HepG2 (cell line): ENCODE data around the gene FNIP2. TPM values are rescaled to one million over a fixed set of nuclear protein-coding genes. Genes with fewer than 3 reads are reported as not detected.
"Not testable (repeated sequence)": the region's sequence is repeated elsewhere in the genome, so short reads cannot be mapped to it uniquely, and the experiment has no call there.

ENCODE experiments used
- ATAC-seq: fragments of 200-7000 bp; cut with Tn5 transposase; 3 replicates; pipeline ENCODE4 v1.9.1; 2020; ENCODE audit warnings: mild to moderate bottlenecking, moderate library complexity
- BruUV-seq: library from RNA; stranded (reverse); fragments of 400-500 nt; replicated peaks from 2 replicates; lab custom pipeline; 2021; lab: Mats Ljungman, UMichigan
- CTCF ChIA-PET: fragments of 300-600 bp; formaldehyde crosslinking; extraction: SDS; loops from one replicate; lab custom pipeline; 2021; ENCODE audit warnings: low total read pairs, inconsistent platforms, low intra/inter-chr PET ratio; lab: Yijun Ruan, JAX
- POLR2A ChIA-PET: fragments of 350-600 bp; sonication (Branson Sonifier 250); formaldehyde crosslinking; loops from one replicate; lab custom pipeline; 2020; ENCODE audit warnings: antibody characterized with exemption, inconsistent platforms; lab: Yijun Ruan, JAX
- DNase-seq: peaks from one replicate; pipeline ENCODE4 v3.0.0-alpha.2; 2015; ENCODE audit warnings: low spot score
- FAIRE-seq: peaks from 3 replicates; lab custom pipeline; 2011; peaks lifted over from hg19 to GRCh38; lab: Jason Lieb, UNC
- H2AFZ ChIP-seq: one replicate; pipeline ENCODE4 v1.6.1; 2011; ENCODE audit warnings: low read length, inconsistent platforms
- H3K27ac ChIP-seq: fragments of 300-600 bp; 3 replicates; pipeline ENCODE4 v1.8.0; 2011; ENCODE audit warnings: mixed run types, mild to moderate bottlenecking, mixed read lengths, low read length, inconsistent platforms; ENCODE audit not compliant: insufficient read depth; ENCODE audit errors: extremely low read length
- H3K27me3 ChIP-seq, 2 experiments: fragments of 200-600 bp in 1 of 2; 2 replicates in 1 of 2; 3 replicates in 1 of 2; pipeline versions ENCODE4 v1.6.0 to v1.8.0; 2011; ENCODE audit warnings: low read length in 2 of 2, mild to moderate bottlenecking in 2 of 2, moderate library complexity in 2 of 2, inconsistent platforms in 1 of 2; ENCODE audit not compliant: insufficient read depth in 2 of 2, control insufficient read depth in 1 of 2
- H3K36me3 ChIP-seq, 2 experiments: fragments of 200-600 bp in 1 of 2; replicated peaks in 1 of 2; 2 replicates in 1 of 2; 3 replicates in 1 of 2; pipeline versions ENCODE4 v1.5.1 to v1.8.0; 2011; ENCODE audit warnings: low read length in 2 of 2, inconsistent platforms in 1 of 2; ENCODE audit not compliant: insufficient read depth in 2 of 2, control insufficient read depth in 1 of 2
- H3K4me1 ChIP-seq: 2 replicates; pipeline ENCODE4 v1.5.1; 2012; ENCODE audit warnings: low read length, inconsistent platforms; ENCODE audit not compliant: insufficient read depth
- H3K4me2 ChIP-seq: 2 replicates; pipeline ENCODE4 v1.6.0; 2011; ENCODE audit warnings: low read depth, low read length, inconsistent platforms
- H3K4me3 ChIP-seq, 3 experiments: fragments of 200-600 bp in 1 of 3; sonication (generic), shearing (Covaris generic) in 1 of 3; replicated peaks in 1 of 3; 2 replicates each; pipeline ENCODE4 v1.5.1; 2011 to 2016; ENCODE audit warnings: low read length in 3 of 3, inconsistent platforms in 2 of 3, low read depth in 2 of 3, mild to moderate bottlenecking in 2 of 3, control low read depth in 1 of 3, mixed read lengths in 1 of 3; ENCODE audit not compliant: insufficient read depth in 1 of 3
- H3K79me2 ChIP-seq: one replicate; pipeline ENCODE4 v1.6.1; 2011; ENCODE audit warnings: low read length, inconsistent platforms; ENCODE audit not compliant: insufficient read depth
- H3K9ac ChIP-seq: 2 replicates; pipeline ENCODE4 v1.6.0; 2011; ENCODE audit warnings: mild to moderate bottlenecking, low read depth, low read length, inconsistent platforms; ENCODE audit not compliant: insufficient read depth
- H3K9me3 ChIP-seq: 2 replicates; pipeline ENCODE4 v1.5.1; 2012; ENCODE audit warnings: mild to moderate bottlenecking, low read length
- H4K20me1 ChIP-seq: 2 replicates; pipeline ENCODE4 v1.6.0; 2011; ENCODE audit warnings: inconsistent platforms, mild to moderate bottlenecking, low read length, moderate library complexity; ENCODE audit not compliant: insufficient read depth
- BCL6 ChIP-seq: IDR thresholded peaks from 2 replicates; pipeline ENCODE4 v1.6.1; 2016; ENCODE audit warnings: missing genetic modification reagents, missing compliant biosample characterization
- CBFB ChIP-seq: sonication (generic); formaldehyde crosslinking; IDR thresholded peaks from 2 replicates; pipeline ENCODE4 v1.4.0; 2020; ENCODE audit warnings: missing genetic modification reagents
- ZKSCAN8 ChIP-seq: IDR thresholded peaks from 2 replicates; pipeline ENCODE4 v1.6.1; 2016; ENCODE audit warnings: borderline replicate concordance, missing genetic modification reagents, missing compliant biosample characterization
- ZNF816 ChIP-seq: sonication (generic); formaldehyde crosslinking; IDR thresholded peaks from 2 replicates; pipeline ENCODE4 v1.8.0; 2022; ENCODE audit warnings: missing genetic modification reagents, mild to moderate bottlenecking, borderline replicate concordance
- WGBS: methylation state at CpG from one replicate; pipeline ENCODE4 v1.1.6; 2017; ENCODE audit warnings: low lambda C conversion rate; 5-methylcytosine and 5-hydroxymethylcytosine counted together
- in situ Hi-C: cut with HindIII; loops from 2 replicates; pipeline ENCODE4 v1.10.0; 2017; ENCODE audit warnings: low pct_unique_long_range_greater_than_20kb; ENCODE audit not compliant: extremely low pct_ligation_motif_present
- intact Hi-C: fragments of 100-400 bp; cut with micrococcal nuclease; formaldehyde crosslinking; loops from one replicate; pipeline ENCODE4 v1.10.0; 2022; ENCODE audit not compliant: unreplicated experiment
- polyA plus RNA-seq, 8 experiments: library from polyadenylated mRNA; depleted of rRNA in 3 of 8; stranded (reverse) in 7 of 8; unstranded in 1 of 8; fragments of >200 nt; fragmentation: Illumina TruSeq in 4 of 8; extraction: Trizol in 4 of 8; gene quantifications; 2 replicates each; pipeline versions ENCODE4 v1.2.1 to v1.2.3, GENCODE V29; 2011 to 2016; ENCODE audit warnings: low read depth in 4 of 8, missing spikeins in 1 of 8, mixed read lengths in 1 of 8; ENCODE audit not compliant: insufficient read depth in 1 of 8
- total RNA-seq, 5 experiments: library from RNA; depleted of rRNA; stranded (reverse); fragments of >200 nt; fragmentation: Illumina TruSeq; extraction: Trizol; gene quantifications; 2 replicates each; pipeline ENCODE4 v1.2.3, GENCODE V29; 2016; ENCODE audit warnings: low read depth in 1 of 5
- TF ChIP-seq, protein P1 (sequence below): sonication (generic); formaldehyde crosslinking; IDR thresholded peaks from 2 replicates; pipeline ENCODE4 v1.8.1; 2023; ENCODE audit warnings: mild to moderate bottlenecking, moderate library complexity, missing genetic modification reagents
- TF ChIP-seq, protein P2 (sequence below): sonication (generic); formaldehyde crosslinking; IDR thresholded peaks from 2 replicates; pipeline ENCODE4 v1.5.0; 2020; ENCODE audit warnings: mild to moderate bottlenecking, missing genetic modification reagents, moderate library complexity
- TF ChIP-seq, protein P3 (sequence below): sonication (generic); formaldehyde crosslinking; IDR thresholded peaks from 2 replicates; pipeline ENCODE4 v1.4.0; 2020; ENCODE audit warnings: missing genetic modification reagents, mild to moderate bottlenecking, borderline replicate concordance

FNIP2 gene
- total and polyA plus RNA-seq, 2 of the 13 experiments (the other 11 are each of a cell fraction or from before 2014, with no cell fraction given): 15.5 to 21.0 TPM

DNA sequence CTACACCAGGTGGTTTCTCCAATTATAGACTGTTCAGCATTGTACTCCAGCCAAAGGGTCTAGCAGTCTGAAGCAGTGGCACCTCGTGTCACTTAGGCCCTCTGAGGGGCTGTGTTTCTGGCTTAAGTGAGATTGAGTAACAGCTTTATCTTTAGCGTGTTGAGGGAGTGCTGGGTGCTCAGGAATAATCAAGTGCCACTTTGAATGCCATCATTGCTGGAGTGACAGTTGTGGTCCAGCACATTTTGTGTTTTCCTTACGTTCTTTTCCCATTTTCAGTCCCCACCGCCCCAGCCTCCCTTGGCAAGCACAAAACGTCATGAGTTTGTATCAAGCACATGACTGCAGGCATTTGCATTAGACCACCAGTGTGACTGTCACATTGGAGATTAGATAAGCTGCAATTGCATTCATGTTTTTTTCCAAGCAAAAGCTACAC is 58.7 kb downstream of the FNIP2 start:
- Histone ChIP-seq H3K4me2 (peak overlapping the region; percentile 43), H3K4me1 (peaks cover 70% of the 10 kb centered on the region), H3K79me2 (peaks cover 40% of the 10 kb centered on the region), H3K36me3 (peaks cover 6 to 33% of the 10 kb centered on the region in 2 experiments), H2AFZ (no peak overlapping the region), H4K20me1 (no peaks in the 10 kb centered on the region), H3K27me3 (no peaks in the 10 kb centered on the region), H3K27ac (peak overlapping the region; percentile 78), H3K4me3 (no peak overlapping the region), H3K9me3 (no peaks in the 10 kb centered on the region), H3K9ac (peak overlapping the region; percentile 51; the same call in 1 of the 2 replicates)
- 84% methylated on average over 5 of the region's 5 CpGs for whole genome bisulfite sequencing
- CTCF ChIA-PET: no interaction called here
- in situ Hi-C loops: loop anchor here (5.0 kb wide), 1 partner anchor 45 kb away; no protein-coding TSS in a partner anchor
- ATAC-seq: peak; percentile 37
- no TSS peak for BruUV-seq
- intact Hi-C loops: loop anchor here (2.0 to 5.0 kb wide), 3 partner anchors 15 to 60 kb away; partner anchors contain the start of gene FNIP2
- TF ChIP-seq, protein P1, sequence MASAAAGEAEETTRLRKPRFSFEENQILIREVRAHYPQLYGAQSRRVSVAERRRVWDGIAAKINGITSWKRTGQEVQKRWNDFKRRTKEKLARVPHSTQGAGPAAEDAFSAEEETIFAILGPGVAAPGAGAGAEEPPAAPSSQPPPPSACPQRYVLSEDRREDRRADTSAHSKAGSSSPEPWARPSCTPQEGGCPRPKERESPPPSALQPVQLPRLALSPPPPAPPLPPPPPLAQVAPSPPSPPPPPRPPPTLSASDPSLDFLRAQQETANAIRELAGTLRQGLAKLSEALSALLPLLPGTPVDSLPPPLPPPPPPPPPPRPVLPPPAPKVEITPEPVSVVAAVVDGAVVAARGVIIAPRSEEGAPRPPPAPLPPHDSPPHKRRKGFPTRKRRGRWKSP (CRISPR knock-in tag): no peak
- 0 out of 2 replicates have a peak, but pooled peaks have one; percentile 18 for TF ChIP-seq ZKSCAN8 (CRISPR knock-in tag)
- no peak for TF ChIP-seq CBFB (CRISPR knock-in tag)
- no peak for TF ChIP-seq ZNF816
- TF ChIP-seq, protein P2, sequence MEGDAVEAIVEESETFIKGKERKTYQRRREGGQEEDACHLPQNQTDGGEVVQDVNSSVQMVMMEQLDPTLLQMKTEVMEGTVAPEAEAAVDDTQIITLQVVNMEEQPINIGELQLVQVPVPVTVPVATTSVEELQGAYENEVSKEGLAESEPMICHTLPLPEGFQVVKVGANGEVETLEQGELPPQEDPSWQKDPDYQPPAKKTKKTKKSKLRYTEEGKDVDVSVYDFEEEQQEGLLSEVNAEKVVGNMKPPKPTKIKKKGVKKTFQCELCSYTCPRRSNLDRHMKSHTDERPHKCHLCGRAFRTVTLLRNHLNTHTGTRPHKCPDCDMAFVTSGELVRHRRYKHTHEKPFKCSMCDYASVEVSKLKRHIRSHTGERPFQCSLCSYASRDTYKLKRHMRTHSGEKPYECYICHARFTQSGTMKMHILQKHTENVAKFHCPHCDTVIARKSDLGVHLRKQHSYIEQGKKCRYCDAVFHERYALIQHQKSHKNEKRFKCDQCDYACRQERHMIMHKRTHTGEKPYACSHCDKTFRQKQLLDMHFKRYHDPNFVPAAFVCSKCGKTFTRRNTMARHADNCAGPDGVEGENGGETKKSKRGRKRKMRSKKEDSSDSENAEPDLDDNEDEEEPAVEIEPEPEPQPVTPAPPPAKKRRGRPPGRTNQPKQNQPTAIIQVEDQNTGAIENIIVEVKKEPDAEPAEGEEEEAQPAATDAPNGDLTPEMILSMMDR: no peak
- TF ChIP-seq BCL6 (CRISPR knock-in tag): no peak
- TF ChIP-seq, protein P3, sequence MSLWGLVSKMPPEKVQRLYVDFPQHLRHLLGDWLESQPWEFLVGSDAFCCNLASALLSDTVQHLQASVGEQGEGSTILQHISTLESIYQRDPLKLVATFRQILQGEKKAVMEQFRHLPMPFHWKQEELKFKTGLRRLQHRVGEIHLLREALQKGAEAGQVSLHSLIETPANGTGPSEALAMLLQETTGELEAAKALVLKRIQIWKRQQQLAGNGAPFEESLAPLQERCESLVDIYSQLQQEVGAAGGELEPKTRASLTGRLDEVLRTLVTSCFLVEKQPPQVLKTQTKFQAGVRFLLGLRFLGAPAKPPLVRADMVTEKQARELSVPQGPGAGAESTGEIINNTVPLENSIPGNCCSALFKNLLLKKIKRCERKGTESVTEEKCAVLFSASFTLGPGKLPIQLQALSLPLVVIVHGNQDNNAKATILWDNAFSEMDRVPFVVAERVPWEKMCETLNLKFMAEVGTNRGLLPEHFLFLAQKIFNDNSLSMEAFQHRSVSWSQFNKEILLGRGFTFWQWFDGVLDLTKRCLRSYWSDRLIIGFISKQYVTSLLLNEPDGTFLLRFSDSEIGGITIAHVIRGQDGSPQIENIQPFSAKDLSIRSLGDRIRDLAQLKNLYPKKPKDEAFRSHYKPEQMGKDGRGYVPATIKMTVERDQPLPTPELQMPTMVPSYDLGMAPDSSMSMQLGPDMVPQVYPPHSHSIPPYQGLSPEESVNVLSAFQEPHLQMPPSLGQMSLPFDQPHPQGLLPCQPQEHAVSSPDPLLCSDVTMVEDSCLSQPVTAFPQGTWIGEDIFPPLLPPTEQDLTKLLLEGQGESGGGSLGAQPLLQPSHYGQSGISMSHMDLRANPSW (CRISPR knock-in tag): 0 out of 2 replicates have a peak, but pooled peaks have one; percentile 24
- POLR2A ChIA-PET: interaction anchor here (0.7 to 1.0 kb wide), 2 partner anchors 13 to 59 kb away, joined by 3 read pairs; partner anchors contain the start of gene FNIP2
- DNase-seq: no peak
- no peak for FAIRE-seq

DNA sequence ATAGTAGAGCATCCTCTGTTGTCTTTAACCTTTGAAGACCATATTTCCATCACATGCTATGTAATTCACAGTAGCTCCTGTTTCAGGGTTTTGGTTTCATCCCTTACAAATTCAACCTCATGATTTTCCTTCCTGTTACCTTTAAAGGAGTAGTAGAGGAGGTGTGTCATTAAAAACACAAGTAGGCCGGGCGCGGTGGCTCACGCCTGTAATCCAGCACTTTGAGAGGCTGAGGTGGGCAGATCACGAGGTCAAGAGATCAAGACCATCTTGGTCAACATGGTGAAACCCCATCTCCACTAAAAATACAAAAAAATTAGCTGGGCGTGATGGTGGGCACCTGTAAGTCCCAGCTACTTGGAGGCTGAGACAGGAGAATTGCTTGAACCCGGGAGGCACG is 59.3 kb downstream of the FNIP2 start:
- H3K79me2 ChIP-seq: peaks cover 39% of the 10 kb centered on the region
- H3K4me2 ChIP-seq, CTCF ChIA-PET, H3K9me3 ChIP-seq, H3K9ac ChIP-seq, BruUV-seq, H4K20me1 ChIP-seq, H3K27me3 ChIP-seq, H2AFZ ChIP-seq, FAIRE-seq, DNase-seq, H3K4me3 ChIP-seq, ATAC-seq, POLR2A ChIA-PET: not testable (repeated sequence)
- H3K4me1 ChIP-seq: peaks cover 68% of the 10 kb centered on the region
- in situ Hi-C loops (loop anchor here (5.0 kb wide), 1 partner anchor 46 kb away; no protein-coding TSS in a partner anchor), intact Hi-C loops (loop anchor here (5.0 kb wide), 1 partner anchor 61 kb away; the partner anchor contains the start of gene FNIP2)
- WGBS: 94% methylated on average over 8 of the region's 8 CpGs
- H3K36me3 ChIP-seq: peaks cover 6 to 33% of the 10 kb centered on the region in 2 experiments
- H3K27ac ChIP-seq: peak overlapping the region; percentile 78
